ENCODE measurements around the gene JDP2.
A peak's percentile ranks its signal among the peaks of the same experiment; 100 is the strongest.

The JDP2 gene

DNA sequence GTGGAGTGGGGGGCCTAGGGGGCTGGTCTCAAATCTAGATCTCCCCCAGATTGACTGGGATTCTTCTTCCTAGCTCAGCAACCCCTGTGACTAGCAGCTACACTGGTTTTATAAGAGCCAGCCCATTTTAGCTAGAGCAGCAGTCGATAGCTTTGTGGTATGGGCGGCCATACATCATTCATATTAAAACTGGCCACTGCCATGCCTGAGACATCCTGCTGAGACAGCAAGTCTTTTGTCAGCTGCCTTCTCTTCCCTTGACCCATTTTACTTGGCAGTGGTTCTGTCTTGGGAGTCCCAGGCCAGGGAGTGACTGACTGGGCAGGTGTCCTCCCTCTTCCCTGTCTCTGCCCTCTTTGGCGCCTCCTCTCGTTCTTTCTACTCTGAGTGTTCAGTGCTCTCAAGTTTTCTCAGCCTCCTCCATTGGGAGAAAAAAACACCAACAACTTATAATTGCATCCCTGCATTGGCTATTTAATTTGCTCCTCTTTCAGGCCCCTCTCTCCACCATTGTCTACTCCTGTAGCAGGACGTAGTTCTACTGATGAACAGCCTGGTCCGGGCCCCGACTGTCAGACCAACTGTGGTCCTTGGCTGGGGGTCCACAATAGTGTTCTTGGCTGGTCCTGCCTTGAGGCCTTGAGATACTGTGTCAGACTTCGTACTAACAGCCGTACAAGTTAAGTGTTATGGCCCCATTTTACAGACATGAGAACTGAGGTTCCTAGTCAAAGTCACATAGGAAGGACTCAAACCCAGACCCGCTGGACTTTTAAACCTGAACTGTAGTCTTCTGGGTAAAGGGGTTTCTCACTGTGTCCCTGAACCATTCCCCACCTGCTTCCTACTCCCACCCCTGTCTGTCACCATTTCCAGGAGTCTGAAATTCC is 18.3 kb upstream of the JDP2 start:
- no peak for DNase-seq (ENCODE audit: low read depth in 2 of 2)

- DNase-seq (ENCODE audit: low read depth in 2 of 2) = no peak
Measured at GRCh38 chr14:75411214-75411540, 16.6 kb upstream of the JDP2 start.

GRCh38 chr14:75413013-75413412 is 14.8 kb upstream of the JDP2 start:
- DNase-seq (ENCODE audit: low read depth in 2 of 2) = no peak

GRCh38 chr14:75417674-75418073 is 10.1 kb upstream of the JDP2 start:
- no peak for DNase-seq (ENCODE audit: low read depth in 2 of 2)

DNA sequence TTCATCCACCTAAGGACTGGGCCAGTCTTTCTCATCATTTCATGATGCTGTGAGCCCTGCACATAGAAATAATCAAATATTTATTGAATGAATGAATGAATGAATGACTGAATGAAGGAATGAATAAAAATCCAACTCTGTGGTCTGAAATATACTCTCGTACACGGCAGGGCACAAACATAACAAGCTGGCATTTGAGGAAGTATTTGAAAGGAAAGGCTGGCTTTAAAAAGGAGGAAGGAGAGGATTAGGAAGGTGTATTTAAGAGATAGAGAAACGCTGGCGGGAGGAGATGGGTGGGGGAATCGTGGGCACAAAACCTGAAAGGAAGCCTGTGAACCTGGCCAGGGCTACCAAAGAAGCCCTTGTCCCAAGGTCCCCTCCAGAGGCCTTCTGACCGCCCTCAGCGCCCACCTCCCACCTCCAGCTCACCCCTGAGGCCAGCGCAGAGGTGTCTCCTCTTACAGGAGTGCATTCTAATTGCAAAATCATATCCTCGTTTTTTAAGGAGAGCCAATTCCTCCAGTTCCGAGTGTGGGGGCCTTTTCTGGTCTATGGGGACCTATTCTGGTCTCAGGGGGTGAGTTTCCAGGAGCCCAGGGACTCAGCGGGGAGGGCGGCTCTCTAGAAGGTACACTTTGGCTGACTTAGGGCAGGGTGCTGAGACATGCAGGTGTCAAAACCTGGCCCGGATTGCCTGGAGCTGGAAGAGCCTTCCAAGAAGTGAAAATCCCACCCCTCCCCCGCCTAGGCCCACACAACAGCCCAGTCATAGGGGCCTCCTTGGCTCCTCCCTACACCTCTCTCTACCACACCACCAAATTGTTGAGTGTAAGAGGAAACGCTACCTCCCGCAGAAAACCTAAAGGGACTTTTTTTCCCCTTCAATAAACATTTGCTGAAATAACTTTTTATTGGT is 8.7 kb upstream of the JDP2 start:
- peak in 1 of 2 donors; percentile 13 for DNase-seq (ENCODE audit: low read depth in 2 of 2)

GRCh38 chr14:75422169-75422568 is 5.7 kb upstream of the JDP2 start:
- DNase-seq (ENCODE audit: low read depth in 2 of 2) = no peak

DNA sequence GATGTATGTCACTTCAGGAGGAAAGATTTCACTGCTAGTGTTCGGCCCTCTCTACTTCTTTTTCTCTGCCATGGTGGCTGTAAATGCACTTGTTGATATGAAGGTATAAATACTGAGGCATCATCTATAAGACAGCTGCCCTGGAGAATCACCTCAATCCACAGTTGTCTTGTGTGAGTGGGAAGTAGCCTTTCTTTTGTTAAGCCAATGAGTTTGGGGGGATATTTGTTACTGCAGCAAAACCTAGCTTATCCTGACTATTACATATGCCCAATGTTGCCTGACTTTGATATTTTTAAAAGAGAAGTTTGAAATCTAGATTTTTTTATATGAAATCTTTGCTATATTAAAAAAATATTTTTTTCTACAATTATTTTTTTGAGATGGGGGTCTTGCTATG is 3.3 kb upstream of the JDP2 start:
- no peak for DNase-seq (ENCODE audit: low read depth in 2 of 2)

DNA sequence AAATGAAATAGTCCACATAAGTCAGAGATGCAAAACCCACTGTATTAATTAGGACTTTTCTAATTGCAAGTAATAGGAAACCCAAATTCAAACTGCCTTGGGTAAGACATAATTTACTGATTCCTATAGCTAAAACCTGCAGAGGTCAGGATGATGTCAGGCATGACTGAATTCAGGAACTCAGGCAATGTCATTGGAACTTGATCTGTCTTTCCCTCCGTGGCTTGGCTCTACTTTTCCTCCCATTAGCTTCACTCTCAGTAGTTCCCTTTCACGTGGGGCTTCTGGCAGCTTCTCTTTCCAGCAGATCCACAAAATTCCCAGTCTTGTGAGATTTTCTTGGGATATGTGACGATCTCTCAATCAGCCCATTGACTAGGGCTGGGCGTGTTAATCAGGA is 2.4 kb upstream of the JDP2 start:
- DNase-seq (ENCODE audit: low read depth in 2 of 2) = no peak

DNA sequence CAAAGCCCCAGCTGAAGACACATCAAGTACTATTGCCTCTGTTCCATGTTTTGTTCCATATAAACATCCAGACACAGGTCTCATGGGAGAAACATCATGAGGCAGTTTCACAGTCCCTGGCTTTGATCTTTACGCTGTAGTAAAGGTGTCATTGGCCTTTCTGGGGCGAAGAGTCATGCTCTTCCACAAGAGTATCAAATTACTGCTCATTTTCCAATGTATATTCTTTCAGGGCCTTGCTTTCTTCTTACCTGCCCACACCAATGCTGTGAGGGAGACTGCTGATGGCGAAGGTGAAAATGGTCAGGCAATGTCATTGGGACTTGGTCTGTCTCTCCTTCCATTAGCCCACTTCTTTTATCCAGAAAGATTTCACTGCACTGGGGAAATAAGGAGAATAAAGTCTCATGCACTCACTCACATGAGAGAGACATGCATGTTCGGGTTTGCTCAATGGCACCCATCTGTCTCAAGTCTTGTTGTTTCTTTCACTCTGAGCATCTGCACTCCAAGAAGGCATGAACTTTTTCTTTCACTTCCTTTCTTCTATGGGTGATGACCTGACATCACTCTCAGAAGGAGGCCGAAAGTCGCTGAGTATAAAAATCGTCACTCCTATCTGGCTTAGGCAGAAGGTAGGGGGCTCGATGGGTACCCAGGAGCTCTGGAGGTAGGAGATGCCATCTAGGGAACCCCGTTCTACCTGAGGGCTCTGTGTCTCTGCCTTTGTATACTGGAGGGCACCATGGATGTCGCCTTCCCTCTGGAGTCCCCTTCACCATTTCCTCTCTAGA is 1.3 kb upstream of the JDP2 start:
- DNase-seq (ENCODE audit: low read depth in 2 of 2) = no peak

DNA sequence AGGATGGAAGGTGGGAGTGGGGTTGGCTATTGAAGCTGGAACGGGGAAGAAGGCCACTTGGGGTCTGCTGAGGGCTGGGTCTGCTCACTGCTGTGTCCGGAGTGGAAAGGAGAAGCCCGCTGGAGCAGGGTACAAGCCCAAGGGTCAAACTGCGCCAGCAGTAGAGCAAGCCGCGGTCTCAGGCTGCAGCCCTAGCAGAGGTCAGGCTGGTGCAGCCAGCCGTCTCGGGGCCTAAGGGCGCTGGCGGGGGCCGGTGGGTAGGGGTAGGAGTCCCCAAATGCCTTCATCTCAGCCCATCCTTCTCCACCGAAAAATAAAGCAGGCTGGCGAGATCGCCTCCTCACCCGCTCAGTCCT is 718 bp upstream of the JDP2 start:
- DNase-seq (ENCODE audit: low read depth in 2 of 2) = no peak

GRCh38 chr14:75428230-75429104 is 645 bp downstream of the JDP2 start:
- no peak for DNase-seq (ENCODE audit: low read depth in 2 of 2)

DNA sequence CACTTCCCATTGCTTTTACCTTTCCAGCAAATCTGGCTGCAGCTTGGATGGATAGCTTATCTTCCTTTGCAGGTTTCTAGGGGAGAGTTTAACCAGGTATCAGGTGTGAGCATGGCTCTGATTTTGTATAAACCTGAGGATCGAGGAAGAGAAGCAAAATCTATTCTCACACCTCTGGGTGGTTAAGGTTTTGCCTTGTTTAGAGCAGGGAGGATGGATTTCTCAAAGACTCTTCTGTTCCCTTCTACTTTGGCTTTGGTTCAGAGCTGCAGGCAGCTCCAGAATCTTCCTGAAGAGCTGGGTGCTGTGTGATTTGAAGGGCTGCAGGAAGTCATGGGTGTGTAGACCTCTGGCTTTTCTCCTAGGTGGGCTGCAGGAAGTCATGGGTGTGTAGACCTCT is 1.7 kb downstream of the JDP2 start:
- no peak for DNase-seq (ENCODE audit: low read depth in 2 of 2)

- DNase-seq (ENCODE audit: low read depth in 2 of 2) = no peak
Measured at GRCh38 chr14:75430116-75430515, 2.3 kb downstream of the JDP2 start.

DNA sequence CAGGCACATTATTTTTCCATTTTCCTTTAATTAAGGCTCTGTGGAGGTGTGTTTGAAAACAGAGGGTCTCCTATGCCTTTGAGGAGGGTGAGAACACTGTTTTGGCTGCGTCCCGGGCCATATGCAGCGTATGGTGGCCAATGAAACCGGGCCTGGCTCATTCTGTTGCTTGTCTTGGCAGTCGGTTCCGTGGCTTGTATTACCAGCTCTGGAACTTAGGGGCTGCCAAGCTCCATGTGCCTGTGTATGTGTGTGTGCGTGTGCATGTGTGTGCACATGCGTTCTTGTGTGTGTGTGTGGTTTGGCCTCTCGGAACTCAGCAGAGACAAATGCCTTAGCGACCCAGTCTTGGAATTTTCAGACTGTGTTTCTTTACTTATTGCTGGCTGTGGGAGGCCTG is 2.7 kb downstream of the JDP2 start:
- DNase-seq (ENCODE audit: low read depth in 2 of 2) = no peak

DNA sequence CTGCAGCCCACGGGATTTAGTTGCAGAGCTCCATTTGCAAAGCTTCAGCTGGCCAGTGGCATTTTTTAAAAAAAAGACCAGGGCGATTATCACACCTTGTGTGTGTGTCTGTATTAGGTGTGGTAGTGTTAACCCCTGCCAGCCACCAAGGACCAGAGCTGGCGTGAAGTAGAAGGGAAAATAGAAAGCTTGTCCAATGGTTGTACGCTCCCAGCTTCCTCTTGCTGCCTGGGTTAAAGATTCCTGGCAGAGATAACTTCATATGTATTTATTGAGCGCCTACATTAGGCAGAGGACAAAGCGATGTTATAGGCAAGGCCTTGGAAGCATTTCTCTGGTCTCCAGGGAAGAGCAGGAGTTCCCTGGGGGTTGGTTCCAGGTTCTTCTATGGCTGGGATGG is 3.2 kb downstream of the JDP2 start:
- DNase-seq (ENCODE audit: low read depth in 2 of 2) = no peak

- no peak for DNase-seq (ENCODE audit: low read depth in 2 of 2)
Measured at GRCh38 chr14:75431827-75432226, 4.0 kb downstream of the JDP2 start.

- no peak for DNase-seq (ENCODE audit: low read depth in 2 of 2)
Measured at GRCh38 chr14:75432411-75432810, 4.6 kb downstream of the JDP2 start.

GRCh38 chr14:75433631-75434071 is 5.8 kb downstream of the JDP2 start:
- no peak for DNase-seq (ENCODE audit: low read depth in 2 of 2)

DNA sequence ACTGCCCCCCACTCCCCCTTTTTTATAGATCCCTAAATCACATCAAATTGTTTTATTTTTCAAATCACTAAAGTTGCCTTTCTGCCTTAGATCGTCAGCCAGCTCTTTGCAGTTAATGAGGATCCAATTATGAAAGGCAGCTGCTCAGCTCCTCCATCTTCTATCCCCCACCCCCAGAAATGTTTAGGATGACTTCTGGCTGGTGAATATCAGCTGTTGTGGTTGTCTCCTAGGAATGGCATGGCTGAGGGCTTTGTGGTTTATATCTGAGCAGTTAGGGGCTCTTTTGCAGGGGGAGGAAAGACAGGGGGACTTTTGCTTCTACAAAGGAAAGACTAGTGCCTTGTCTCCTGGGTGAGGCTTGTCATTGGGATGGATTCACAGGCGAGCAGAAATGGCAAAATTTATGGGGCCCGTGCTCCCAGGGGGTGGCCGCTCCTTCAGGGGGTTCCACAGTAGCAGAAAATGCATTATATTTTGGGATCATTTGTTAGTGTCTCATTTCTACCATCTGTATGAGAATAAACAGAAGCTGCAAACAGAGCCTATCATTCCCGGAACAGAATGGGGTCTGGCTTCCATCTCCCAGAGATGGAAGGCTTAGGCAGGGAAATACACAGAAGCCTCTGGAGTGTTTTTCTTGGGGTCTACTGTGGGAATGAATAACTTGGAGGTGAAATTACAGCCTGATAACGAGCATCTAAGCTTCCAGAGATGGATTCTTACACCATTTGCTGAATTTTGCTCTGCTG is 6.5 kb downstream of the JDP2 start:
- DNase-seq (ENCODE audit: low read depth in 2 of 2) = no peak

GRCh38 chr14:75434890-75435248 is 7.0 kb downstream of the JDP2 start:
- DNase-seq (ENCODE audit: low read depth in 2 of 2) = no peak

DNA sequence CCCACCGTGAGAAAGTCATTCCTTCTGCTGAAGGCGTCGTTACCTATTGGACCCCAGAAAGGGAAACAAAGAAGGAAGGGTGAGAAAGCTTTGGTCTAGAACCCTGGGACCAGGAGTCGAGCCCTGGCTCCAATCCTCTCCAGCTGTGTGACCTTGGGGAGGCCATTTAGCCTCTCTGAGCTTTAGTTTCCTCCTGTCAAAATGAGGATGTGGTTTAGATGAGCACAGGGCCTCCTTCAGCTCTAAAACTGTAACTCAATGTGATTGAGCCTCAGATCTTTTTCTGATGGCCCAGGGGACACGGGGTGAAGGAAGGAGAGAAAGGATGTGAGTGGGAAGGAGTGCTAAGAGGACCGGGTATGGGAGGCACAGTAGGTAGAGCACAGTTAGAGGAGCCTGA is 7.7 kb downstream of the JDP2 start:
- DNase-seq (ENCODE audit: low read depth in 2 of 2) = no peak

All from stimulated activated CD8-positive, alpha-beta memory T cell treated with anti-CD3 and anti-CD28 coated beads, Interleukin-15, amount 100 ng/mL, for 4 hours (primary cell).